Esophagus (tissue), 2 donors: ENCODE data around the gene KANK4. TPM values are rescaled to one million over a fixed set of nuclear protein-coding genes. Genes with fewer than 3 reads are reported as not detected.

Experiments
- H3K27ac ChIP-seq, 2 donors: one replicate each; pipeline ENCODE4 v1.5.1; 2013; ENCODE audit warnings: low read depth in 2 of 2, mild to moderate bottlenecking in 2 of 2, inconsistent platforms in 1 of 2, low read length in 1 of 2, moderate library complexity in 1 of 2
- H3K27me3 ChIP-seq, 2 donors: one replicate each; pipeline ENCODE4 v1.6.1; 2013; ENCODE audit warnings: low read length in 2 of 2, control low read depth in 1 of 2, mild to moderate bottlenecking in 1 of 2; ENCODE audit not compliant: insufficient read depth in 2 of 2, control insufficient read depth in 1 of 2
- H3K36me3 ChIP-seq, 2 donors: one replicate each; pipeline ENCODE4 v1.6.1; 2013; ENCODE audit warnings: low read length in 1 of 2; ENCODE audit not compliant: control insufficient read depth in 2 of 2, insufficient read depth in 2 of 2
- H3K4me1 ChIP-seq, 2 donors: one replicate each; pipeline ENCODE4 v1.6.1; 2013; ENCODE audit warnings: low read length in 1 of 2; ENCODE audit not compliant: control insufficient read depth in 2 of 2, insufficient read depth in 2 of 2
- H3K4me3 ChIP-seq, 2 donors: one replicate each; pipeline ENCODE4 v1.5.1; 2013; ENCODE audit warnings: low read length in 2 of 2, mild to moderate bottlenecking in 2 of 2, low read depth in 1 of 2, moderate library complexity in 1 of 2
- H3K9me3 ChIP-seq, 2 donors: one replicate each; pipeline ENCODE4 v1.6.1; 2013; ENCODE audit warnings: mild to moderate bottlenecking in 2 of 2, low read depth in 1 of 2, low read length in 1 of 2, moderate library complexity in 1 of 2; ENCODE audit not compliant: control insufficient read depth in 2 of 2, insufficient read depth in 1 of 2
- WGBS, 2 donors: extraction: QIAGEN DNeasy Blood & Tissue Kit; methylation state at CpG; one replicate each; pipeline ENCODE4 v1.1.7; 2013; 5-methylcytosine and 5-hydroxymethylcytosine counted together
- polyA plus RNA-seq, 2 donors: library from polyadenylated mRNA; stranded (reverse); fragments of 200-250 nt; gene quantifications; one replicate each; pipeline ENCODE4 v1.2.3, GENCODE V29; 2013
- donor health status: healthy with polysubstance abuse.
- donor health status: Bipolar disorder and iron deficiency.

The KANK4 gene
- polyA plus RNA-seq, 2 donors: 0.01 to 0.12 TPM

- H3K36me3 ChIP-seq: no peaks in the 10 kb centered on the region
- no peaks in the 10 kb centered on the region for H3K4me1 ChIP-seq
- H3K4me3 ChIP-seq: no peak overlapping the region
- no peaks in the 10 kb centered on the region for H3K27me3 ChIP-seq
- WGBS, 2 donors: 60 to 61% methylated on average over 5 of the region's 5 CpGs
- H3K9me3 ChIP-seq: no peaks in the 10 kb centered on the region
- no peak overlapping the region for H3K27ac ChIP-seq
Observed at GRCh38 chr1:62294261-62294660, 25.0 kb downstream of the KANK4 start.

GRCh38 chr1:62288662-62289061, 30.6 kb downstream of the KANK4 start:
- Histone ChIP-seq H3K4me1 (peaks cover 0 to 10% of the 10 kb centered on the region in 2 donors), H3K27me3 (peaks cover 0 to 2% of the 10 kb centered on the region in 2 donors), H3K9me3 (no peaks in the 10 kb centered on the region), H3K36me3 (no peaks in the 10 kb centered on the region), H3K4me3 (no peak overlapping the region), H3K27ac (no peak overlapping the region)
- 89 to 90% methylated on average over 4 of the region's 4 CpGs for WGBS, 2 donors

GRCh38 chr1:62288224-62288623, 31.0 kb downstream of the KANK4 start:
- Histone ChIP-seq H3K4me1 (peaks cover 0 to 10% of the 10 kb centered on the region in 2 donors), H3K4me3 (no peak overlapping the region), H3K27me3 (peaks cover 0 to 2% of the 10 kb centered on the region in 2 donors), H3K27ac (no peak overlapping the region), H3K9me3 (no peaks in the 10 kb centered on the region), H3K36me3 (no peaks in the 10 kb centered on the region)
- 91 to 98% methylated on average over 2 of the region's 2 CpGs for WGBS, 2 donors

GRCh38 chr1:62286786-62287224, 32.4 kb downstream of the KANK4 start:
- Histone ChIP-seq H3K36me3 (no peaks in the 10 kb centered on the region), H3K4me3 (no peak overlapping the region), H3K9me3 (no peaks in the 10 kb centered on the region), H3K27me3 (peaks cover 0 to 2% of the 10 kb centered on the region in 2 donors), H3K27ac (no peak overlapping the region), H3K4me1 (peaks cover 0 to 10% of the 10 kb centered on the region in 2 donors)
- WGBS, 2 donors: 17 to 18% methylated on average over 9 of the region's 9 CpGs

- Histone ChIP-seq H3K9me3 (no peaks in the 10 kb centered on the region), H3K36me3 (no peaks in the 10 kb centered on the region), H3K4me1 (peaks cover 0 to 10% of the 10 kb centered on the region in 2 donors), H3K27me3 (peaks cover 0 to 2% of the 10 kb centered on the region in 2 donors), H3K4me3 (no peak overlapping the region), H3K27ac (no peak overlapping the region)
- WGBS, 2 donors: 21 to 27% methylated on average over 20 of the region's 20 CpGs
Observed at GRCh38 chr1:62285984-62286785, 33.0 kb downstream of the KANK4 start.

- peaks cover 0 to 3% of the 10 kb centered on the region in 2 donors for H3K9me3 ChIP-seq
- no peak overlapping the region for H3K4me3 ChIP-seq
- WGBS, 2 donors: 24 to 29% methylated on average over 1 of the region's 1 CpG
- H3K36me3 ChIP-seq: no peaks in the 10 kb centered on the region
- H3K27me3 ChIP-seq: peaks cover 0 to 2% of the 10 kb centered on the region in 2 donors
- no peak overlapping the region for H3K27ac ChIP-seq
- peaks cover 0 to 10% of the 10 kb centered on the region in 2 donors for H3K4me1 ChIP-seq
Observed at GRCh38 chr1:62285440-62285839, 33.8 kb downstream of the KANK4 start.

GRCh38 chr1:62283986-62284385, 35.2 kb downstream of the KANK4 start:
- H3K36me3 ChIP-seq: no peaks in the 10 kb centered on the region
- H3K27ac ChIP-seq: no peak overlapping the region
- WGBS, 2 donors: 54 to 71% methylated on average over 5 of the region's 5 CpGs
- H3K27me3 ChIP-seq: peaks cover 0 to 2% of the 10 kb centered on the region in 2 donors
- H3K4me3 ChIP-seq: no peak overlapping the region
- peaks cover 0 to 10% of the 10 kb centered on the region in 2 donors for H3K4me1 ChIP-seq
- peaks cover 0 to 3% of the 10 kb centered on the region in 2 donors for H3K9me3 ChIP-seq

- Histone ChIP-seq H3K4me3 (no peak overlapping the region), H3K27ac (no peak overlapping the region), H3K36me3 (no peaks in the 10 kb centered on the region), H3K27me3 (peaks cover 0 to 2% of the 10 kb centered on the region in 2 donors), H3K4me1 (peaks cover 0 to 10% of the 10 kb centered on the region in 2 donors), H3K9me3 (peaks cover 0 to 3% of the 10 kb centered on the region in 2 donors)
- 79% methylated on average over 8 of the region's 8 CpGs for WGBS, 2 donors
Observed at GRCh38 chr1:62282909-62283755, 36.1 kb downstream of the KANK4 start.

GRCh38 chr1:62281922-62282555, 37.2 kb downstream of the KANK4 start:
- Histone ChIP-seq H3K27ac (no peak overlapping the region), H3K27me3 (no peaks in the 10 kb centered on the region), H3K36me3 (no peaks in the 10 kb centered on the region), H3K9me3 (peaks cover 0 to 3% of the 10 kb centered on the region in 2 donors), H3K4me3 (no peak overlapping the region), H3K4me1 (peaks cover 0 to 7% of the 10 kb centered on the region in 2 donors)
- 92 to 93% methylated on average over 4 of the region's 4 CpGs for WGBS, 2 donors
